ENCODE data around the gene ZNF219.

Gene ZNF219

DNA sequence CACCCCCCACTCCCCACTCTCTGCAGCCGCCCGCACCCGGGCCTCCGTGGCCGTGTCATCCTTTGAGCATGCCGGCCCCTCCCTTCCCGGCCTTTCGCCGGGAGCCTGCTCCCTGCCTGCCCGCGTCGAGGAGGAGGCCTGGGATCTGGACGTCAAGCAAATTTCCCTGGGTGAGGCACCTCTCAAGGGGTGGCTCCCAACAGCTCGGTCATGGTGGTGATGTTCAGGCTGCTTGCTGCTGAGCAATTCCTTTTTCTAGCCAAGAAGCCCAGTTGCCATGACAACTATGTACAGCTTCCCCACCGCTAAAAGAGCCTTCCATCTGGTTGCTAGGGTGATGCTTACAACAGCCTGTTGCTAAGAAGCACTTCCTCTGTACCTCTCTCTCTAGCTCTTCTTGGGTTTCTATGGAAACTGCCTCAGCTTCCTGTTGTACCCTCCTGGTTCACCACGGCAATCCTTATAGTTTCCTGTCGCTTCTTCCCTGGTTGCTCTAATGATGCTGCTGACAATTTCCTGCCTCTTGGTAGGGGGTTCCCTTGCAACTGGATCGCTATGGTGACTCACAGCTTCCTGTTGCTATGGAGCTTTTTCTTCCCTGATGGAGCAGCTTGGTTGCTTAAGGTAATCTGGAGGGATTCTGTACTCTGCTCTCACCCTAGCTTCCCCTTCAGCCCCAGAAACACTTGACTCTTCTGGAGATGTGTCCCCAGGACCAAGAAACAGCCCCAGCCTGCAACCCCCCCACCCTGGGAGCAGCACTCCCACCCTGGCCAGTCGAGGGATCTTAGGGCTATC is 11.0 kb downstream of the ZNF219 start:
- TF ChIP-seq, protein P1, sequence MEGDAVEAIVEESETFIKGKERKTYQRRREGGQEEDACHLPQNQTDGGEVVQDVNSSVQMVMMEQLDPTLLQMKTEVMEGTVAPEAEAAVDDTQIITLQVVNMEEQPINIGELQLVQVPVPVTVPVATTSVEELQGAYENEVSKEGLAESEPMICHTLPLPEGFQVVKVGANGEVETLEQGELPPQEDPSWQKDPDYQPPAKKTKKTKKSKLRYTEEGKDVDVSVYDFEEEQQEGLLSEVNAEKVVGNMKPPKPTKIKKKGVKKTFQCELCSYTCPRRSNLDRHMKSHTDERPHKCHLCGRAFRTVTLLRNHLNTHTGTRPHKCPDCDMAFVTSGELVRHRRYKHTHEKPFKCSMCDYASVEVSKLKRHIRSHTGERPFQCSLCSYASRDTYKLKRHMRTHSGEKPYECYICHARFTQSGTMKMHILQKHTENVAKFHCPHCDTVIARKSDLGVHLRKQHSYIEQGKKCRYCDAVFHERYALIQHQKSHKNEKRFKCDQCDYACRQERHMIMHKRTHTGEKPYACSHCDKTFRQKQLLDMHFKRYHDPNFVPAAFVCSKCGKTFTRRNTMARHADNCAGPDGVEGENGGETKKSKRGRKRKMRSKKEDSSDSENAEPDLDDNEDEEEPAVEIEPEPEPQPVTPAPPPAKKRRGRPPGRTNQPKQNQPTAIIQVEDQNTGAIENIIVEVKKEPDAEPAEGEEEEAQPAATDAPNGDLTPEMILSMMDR (conservative IDR thresholded peaks at IDR 0.05; ENCODE audit: low read depth, low read length): no peak
- H3K4me3 ChIP-seq (ENCODE audit: low read depth, low read length): no peak overlapping the region
- peak; percentile 98 for DNase-seq (ENCODE audit: low read depth)

DNA sequence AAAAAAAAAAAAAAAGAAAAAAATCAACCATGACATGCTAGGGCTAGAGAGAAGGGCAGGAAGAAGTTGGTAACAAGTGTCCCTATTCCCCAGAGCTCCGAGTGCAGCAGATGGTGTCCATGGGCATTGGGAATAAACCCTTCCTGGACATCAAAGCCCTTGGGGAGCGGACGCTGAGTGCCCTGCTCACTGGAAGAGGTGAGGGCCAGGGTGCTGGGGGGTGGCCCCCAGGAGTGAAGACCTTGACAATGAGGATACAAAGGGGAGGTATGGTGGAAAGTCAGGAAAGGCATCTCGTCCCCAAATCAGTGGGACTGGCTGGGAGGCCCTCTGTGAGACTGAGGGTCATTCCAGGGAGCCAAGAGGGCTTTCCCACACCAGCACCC is 11.6 kb downstream of the ZNF219 start:
- DNase-seq (ENCODE audit: low read depth): no peak
- TF ChIP-seq, protein P1 (conservative IDR thresholded peaks at IDR 0.05; ENCODE audit: low read depth, low read length): no peak
- H3K4me3 ChIP-seq (ENCODE audit: low read depth, low read length): no peak overlapping the region

DNA sequence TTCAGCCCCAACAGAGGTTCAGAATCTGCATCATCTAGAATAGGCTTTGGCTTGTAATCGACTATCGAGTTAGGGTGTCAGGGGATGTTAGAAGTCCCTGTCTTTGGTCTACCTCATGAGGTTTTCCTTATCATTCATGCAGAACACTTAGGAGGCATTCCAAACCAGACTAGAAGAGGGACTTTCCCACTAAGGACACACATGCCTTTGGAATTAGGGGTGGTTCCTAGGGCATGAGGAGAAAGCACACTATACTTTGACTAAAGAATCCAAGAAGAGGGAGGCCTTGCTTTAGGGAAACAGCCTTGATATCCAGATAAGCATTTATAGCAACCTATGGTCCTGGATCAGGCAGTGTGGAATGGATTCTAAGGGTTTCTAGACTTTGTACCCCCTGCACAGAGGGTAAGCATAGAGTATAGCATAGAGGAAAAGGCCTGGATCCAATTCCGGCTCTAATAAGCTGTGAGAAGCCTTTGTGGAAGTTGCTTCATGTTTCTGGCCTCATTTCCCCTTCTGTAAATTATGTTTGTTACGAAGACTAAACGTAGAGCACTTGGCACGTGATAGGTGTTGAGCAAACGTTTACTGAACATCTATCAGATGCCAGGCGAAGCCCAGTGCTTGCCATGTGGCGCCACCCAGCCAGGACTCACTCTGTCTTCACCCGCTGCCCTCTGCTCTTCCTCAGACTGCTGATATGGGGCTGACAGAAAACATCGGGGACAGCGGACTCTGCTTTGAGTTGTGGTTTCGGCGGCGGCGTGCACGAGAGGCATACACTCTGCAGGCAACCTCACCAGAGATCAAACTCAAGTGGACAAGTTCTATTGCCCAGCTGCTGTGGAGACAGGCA is 13.2 kb downstream of the ZNF219 start:
- peak; percentile 63 for DNase-seq (ENCODE audit: low read depth)
- H3K4me3 ChIP-seq (ENCODE audit: low read depth, low read length): no peak overlapping the region

DNA sequence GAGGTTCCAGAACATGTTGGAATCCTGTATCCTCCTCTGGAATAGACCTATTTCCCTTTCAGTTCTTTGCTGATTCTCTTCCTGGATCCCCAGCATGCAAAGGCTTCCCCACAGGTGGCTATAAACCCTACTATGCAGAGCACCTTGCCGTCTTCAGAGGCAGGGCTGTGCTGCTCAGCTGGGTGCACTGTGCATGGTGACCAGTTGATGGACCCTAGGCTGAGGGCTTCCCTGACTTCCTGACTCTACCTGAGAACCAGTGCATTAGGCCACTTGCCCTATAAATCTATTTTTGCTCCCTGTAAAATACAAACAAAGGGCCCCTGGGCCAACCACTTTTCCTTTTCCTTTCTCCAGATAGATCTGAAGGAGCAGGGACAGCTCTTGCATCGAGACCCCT is 14.1 kb downstream of the ZNF219 start:
- no peak for DNase-seq (ENCODE audit: low read depth)
- TF ChIP-seq, protein P1 (conservative IDR thresholded peaks at IDR 0.05; ENCODE audit: low read depth, low read length): no peak
- no peak overlapping the region for H3K4me3 ChIP-seq (ENCODE audit: low read depth, low read length)

More for the DNA sequence above, 13.2 kb downstream of the ZNF219 start:
- TF ChIP-seq, protein P1 (conservative IDR thresholded peaks at IDR 0.05; ENCODE audit: low read depth, low read length): no peak

DNA sequence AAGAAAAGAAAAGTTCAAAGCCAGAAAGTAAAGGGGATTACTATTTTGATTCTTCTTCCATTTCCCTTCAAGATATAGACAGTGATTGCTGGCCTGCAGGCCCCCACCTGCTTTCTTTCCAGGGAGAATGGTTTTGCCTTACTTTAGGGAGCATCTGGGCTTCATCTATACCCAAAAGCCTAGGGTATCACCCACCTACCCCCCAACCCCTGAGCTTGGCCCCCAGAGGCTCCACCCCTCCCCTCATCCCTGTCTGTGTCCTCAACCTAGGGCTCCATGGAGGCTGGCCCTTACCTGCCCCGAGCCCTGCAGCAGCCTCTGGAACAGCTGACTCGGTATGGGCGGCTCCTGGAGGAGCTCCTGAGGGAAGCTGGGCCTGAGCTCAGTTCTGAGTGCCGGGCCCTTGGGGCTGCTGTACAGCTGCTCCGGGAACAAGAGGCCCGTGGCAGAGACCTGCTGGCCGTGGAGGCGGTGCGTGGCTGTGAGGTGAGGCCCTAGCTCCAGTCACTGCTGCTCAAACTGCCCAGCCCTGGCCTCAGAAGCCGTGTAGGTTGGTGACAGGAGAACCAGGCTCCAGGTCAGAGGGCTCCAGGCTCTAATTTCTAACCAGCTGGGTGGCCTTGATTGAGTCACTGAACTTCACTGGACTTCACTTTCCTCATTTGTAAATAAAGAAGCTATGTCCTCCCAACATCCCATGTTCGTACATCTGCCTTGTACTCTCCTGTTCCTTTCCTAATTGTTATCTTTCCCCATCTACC is 14.7 kb downstream of the ZNF219 start:
- TF ChIP-seq, protein P1 (conservative IDR thresholded peaks at IDR 0.05; ENCODE audit: low read depth, low read length): no peak
- no peak for DNase-seq (ENCODE audit: low read depth)
- H3K4me3 ChIP-seq (ENCODE audit: low read depth, low read length): no peak overlapping the region

DNA sequence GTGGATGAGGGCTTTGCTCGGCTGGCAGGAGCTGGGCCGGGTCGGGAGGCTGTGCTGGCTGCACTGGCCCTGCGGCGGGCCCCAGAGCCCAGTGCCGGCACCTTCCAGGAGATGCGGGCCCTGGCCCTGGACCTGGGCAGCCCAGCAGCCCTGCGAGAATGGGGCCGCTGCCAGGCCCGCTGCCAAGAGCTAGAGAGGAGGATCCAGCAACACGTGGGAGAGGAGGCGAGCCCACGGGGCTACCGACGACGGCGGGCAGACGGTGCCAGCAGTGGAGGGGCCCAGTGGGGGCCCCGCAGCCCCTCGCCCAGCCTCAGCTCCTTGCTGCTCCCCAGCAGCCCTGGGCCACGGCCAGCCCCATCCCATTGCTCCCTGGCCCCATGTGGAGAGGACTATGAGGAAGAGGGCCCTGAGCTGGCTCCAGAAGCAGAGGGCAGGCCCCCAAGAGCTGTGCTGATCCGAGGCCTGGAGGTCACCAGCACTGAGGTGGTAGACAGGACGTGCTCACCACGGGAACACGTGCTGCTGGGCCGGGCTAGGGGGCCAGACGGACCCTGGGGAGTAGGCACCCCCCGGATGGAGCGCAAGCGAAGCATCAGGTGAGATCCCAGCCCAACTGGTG is 16.8 kb downstream of the ZNF219 start:
- TF ChIP-seq, protein P1 (conservative IDR thresholded peaks at IDR 0.05; ENCODE audit: low read depth, low read length): no peak
- H3K4me3 ChIP-seq (ENCODE audit: low read depth, low read length): no peak overlapping the region
- DNase-seq (ENCODE audit: low read depth): no peak
